Activated naive CD4-positive, alpha-beta T cell treated with anti-CD3 and anti-CD28 coated beads, Interleukin-2, amount 50 U/mL, for 24 hours (primary cell): ENCODE data around the gene ESM1.

ENCODE experiments used
- H3K27ac Mint-ChIP-seq: one replicate; pipeline ENCODE4 v1.8.0; 2021; ENCODE audit warnings: mild to moderate bottlenecking, mixed read lengths
- H3K27me3 Mint-ChIP-seq: one replicate; pipeline ENCODE4 v1.8.0; 2021; ENCODE audit warnings: mixed read lengths
- H3K36me3 Mint-ChIP-seq: one replicate; pipeline ENCODE4 v1.8.0; 2021; ENCODE audit warnings: mixed read lengths
- H3K4me1 Mint-ChIP-seq: one replicate; pipeline ENCODE4 v1.8.0; 2021; ENCODE audit warnings: mixed read lengths
- H3K4me3 Mint-ChIP-seq: one replicate; pipeline ENCODE4 v1.8.0; 2021; ENCODE audit warnings: mild to moderate bottlenecking, mixed read lengths
- H3K9me3 Mint-ChIP-seq: one replicate; pipeline ENCODE4 v1.8.0; 2021; ENCODE audit warnings: mixed read lengths

The ESM1 gene

DNA sequence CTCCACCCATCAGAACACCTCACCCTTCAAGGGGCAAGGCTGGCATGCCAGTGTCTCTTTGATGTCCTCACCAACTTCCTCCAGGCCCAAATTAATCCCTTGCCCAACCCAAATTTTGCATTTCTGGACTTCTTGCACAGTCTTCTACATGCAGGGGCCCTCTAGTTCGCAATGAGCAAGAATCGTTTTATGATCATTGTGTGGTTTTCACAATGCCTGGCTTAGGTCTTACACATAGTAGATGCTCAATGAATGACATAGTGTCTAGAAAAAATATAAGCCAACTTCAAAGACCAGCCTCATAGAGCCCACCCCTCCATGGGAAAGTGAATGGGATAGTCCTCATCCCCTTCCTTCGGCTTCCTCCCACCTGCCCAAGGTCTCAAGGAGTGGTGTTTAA lies 9.8 kb upstream of the ESM1 start:
- H3K27me3 Mint-ChIP-seq = no peaks in the 10 kb centered on the region
- peaks cover 15% of the 10 kb centered on the region for H3K4me1 Mint-ChIP-seq
- H3K4me3 Mint-ChIP-seq = no peak overlapping the region
- no peak overlapping the region for H3K27ac Mint-ChIP-seq
- H3K36me3 Mint-ChIP-seq = no peaks in the 10 kb centered on the region
- H3K9me3 Mint-ChIP-seq = no peaks in the 10 kb centered on the region

DNA sequence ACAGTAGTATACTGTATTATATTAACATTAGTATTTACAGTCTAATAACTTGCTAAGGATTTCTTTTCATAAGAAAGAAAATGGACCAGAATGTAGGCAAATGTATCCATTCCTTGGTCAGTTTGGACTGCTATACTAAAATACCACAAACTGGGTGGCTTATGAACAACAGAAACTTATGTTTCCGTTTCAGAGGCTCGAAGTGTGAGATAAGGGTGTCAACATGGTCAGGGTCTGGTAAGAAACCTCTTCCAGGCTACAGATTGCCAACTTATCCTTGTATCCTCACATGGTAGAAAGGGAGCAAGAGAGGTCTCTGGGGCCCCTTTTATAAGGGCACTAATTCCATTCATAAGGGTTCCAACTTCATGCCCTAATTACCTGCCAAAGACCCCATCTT lies 9.2 kb upstream of the ESM1 start:
- no peak overlapping the region for H3K4me3 Mint-ChIP-seq
- no peak overlapping the region for H3K27ac Mint-ChIP-seq
- no peaks in the 10 kb centered on the region for H3K9me3 Mint-ChIP-seq
- H3K27me3 Mint-ChIP-seq = no peaks in the 10 kb centered on the region
- H3K4me1 Mint-ChIP-seq = peaks cover 14% of the 10 kb centered on the region
- H3K36me3 Mint-ChIP-seq = no peaks in the 10 kb centered on the region

DNA sequence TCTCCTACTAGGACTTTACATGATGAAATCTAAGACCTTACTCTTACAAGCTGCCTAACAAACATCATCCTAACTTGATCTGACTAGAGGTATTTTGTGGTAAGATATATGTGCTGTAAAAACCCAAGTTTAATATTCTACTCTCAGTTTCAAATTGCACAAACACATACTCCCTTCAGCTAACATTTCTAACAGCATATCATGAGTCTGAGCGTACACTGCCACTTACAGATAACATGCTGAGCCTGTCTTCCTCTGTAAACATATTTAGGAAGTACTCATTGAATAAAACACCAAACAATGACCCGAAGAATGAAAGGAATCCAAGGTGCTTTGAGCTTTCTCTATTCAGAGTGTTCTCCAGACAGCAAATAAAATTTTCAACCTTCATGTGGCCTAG lies 7.9 kb upstream of the ESM1 start:
- H3K36me3 Mint-ChIP-seq = no peaks in the 10 kb centered on the region
- H3K4me3 Mint-ChIP-seq = no peak overlapping the region
- no peaks in the 10 kb centered on the region for H3K27me3 Mint-ChIP-seq
- H3K4me1 Mint-ChIP-seq = peaks cover 24% of the 10 kb centered on the region
- H3K9me3 Mint-ChIP-seq = no peaks in the 10 kb centered on the region
- H3K27ac Mint-ChIP-seq = no peak overlapping the region

DNA sequence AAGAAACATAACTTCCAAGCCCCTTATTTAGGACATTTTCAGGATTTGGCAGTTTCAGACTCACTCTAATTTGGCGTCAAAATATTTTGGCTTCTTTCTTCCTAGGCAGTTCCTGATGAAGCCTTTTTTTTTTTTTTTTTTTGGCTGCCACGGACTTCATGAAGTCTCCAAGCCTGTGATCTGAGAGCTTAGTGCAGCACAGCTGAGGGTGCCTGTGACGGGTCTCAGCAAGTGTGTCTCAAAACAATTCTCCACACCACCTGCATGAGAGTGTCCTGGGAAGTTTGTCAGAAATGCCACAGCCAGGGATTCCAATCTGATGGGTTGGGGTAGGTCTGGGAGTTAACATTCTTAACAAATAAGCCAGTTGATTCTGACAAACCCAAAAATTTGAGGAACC lies 6.0 kb upstream of the ESM1 start:
- Mint-ChIP-seq H3K27me3 (no peaks in the 10 kb centered on the region), H3K36me3 (no peaks in the 10 kb centered on the region), H3K27ac (no peak overlapping the region), H3K9me3 (no peaks in the 10 kb centered on the region), H3K4me3 (no peak overlapping the region), H3K4me1 (peaks cover 36% of the 10 kb centered on the region)

DNA sequence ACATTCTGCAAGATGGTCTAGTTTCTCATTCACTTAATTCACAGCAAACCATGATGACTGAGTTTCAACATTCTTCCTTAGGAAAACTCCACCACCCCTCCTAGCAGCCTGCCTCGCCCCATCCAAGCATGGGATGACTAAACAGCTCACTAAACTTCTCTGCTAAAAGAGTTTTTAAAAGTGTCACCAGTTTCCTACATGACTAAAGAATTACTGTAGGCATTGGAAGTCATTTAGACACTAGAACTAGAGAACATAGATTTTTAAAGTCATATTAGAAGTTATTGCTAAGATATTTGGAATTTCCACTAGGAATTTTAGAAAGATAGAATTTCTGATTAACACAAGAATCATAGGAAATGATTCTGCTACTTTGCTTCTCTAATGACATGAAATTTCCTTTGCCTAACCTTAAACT lies 5.5 kb upstream of the ESM1 start:
- Mint-ChIP-seq H3K27ac (no peak overlapping the region), H3K4me1 (peaks cover 42% of the 10 kb centered on the region)

DNA sequence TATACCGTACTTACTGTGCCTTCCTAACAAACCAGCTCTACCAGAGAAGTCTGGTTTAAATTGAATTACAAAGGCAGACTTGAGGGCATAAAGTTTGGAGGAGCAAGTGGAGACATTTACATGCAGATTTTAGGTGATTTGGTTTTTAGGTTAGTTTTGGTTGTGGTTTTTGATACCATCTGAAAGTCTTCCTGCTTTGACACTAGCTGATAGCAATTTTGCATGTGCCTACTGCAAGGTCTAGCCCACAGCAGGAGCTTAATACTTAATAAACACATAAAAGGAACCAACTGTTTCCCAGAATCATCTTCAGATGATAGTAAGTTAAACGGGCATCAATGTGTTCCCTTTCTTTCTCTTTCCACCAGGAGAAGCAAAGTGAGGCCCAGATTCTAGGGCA lies 3.4 kb upstream of the ESM1 start:
- H3K4me1 Mint-ChIP-seq = peaks cover 51% of the 10 kb centered on the region

More for the DNA sequence above, 5.5 kb upstream of the ESM1 start:
- H3K4me3 Mint-ChIP-seq = no peak overlapping the region
- no peaks in the 10 kb centered on the region for H3K9me3 Mint-ChIP-seq
- no peaks in the 10 kb centered on the region for H3K36me3 Mint-ChIP-seq
- H3K27me3 Mint-ChIP-seq = no peaks in the 10 kb centered on the region

DNA sequence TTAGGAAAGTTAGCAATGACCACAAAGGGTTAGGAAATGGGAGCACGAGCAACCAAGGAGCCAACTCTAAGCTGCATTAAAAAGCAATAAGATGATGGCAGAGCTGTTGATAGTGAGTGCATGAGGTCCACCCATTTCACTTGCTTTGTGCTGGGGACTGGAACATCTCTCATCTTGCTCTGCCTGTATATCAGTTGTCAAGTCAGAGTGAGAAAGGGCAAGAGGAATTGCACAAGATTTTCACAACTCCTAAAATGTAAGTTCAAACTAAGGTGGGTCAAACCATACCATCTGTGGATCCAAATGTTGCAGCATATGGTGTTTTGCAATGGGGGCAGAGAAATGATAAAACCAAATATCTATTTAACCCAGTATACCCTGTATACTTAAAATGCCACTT lies 2.8 kb upstream of the ESM1 start:
- Mint-ChIP-seq H3K27me3 (no peaks in the 10 kb centered on the region), H3K27ac (no peak overlapping the region), H3K36me3 (no peaks in the 10 kb centered on the region), H3K9me3 (no peaks in the 10 kb centered on the region), H3K4me1 (peaks cover 51% of the 10 kb centered on the region), H3K4me3 (no peak overlapping the region)

More for the DNA sequence above, 3.4 kb upstream of the ESM1 start:
- Mint-ChIP-seq H3K4me3 (no peak overlapping the region), H3K27ac (no peak overlapping the region), H3K9me3 (no peaks in the 10 kb centered on the region), H3K27me3 (no peaks in the 10 kb centered on the region), H3K36me3 (no peaks in the 10 kb centered on the region)

DNA sequence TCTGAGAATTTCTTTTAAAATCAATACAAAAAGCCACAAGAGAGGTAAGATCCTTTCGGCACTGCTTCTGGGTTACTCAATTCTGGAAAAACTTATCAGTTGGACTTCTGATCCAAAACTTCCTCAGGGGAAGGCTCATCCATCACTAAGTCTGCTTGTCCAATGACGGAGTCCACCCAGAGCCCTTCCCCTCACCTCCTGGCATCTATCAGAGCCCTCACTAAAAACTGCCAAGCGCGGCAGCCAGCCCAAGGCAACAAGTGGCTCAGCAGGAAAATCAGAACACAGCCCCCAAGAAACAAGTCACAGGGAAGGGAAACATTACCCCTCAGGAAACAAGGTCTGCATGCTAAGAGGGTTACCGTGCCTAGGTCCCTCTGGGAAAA lies 869 bp upstream of the ESM1 start:
- Mint-ChIP-seq H3K4me3 (no peak overlapping the region), H3K36me3 (no peaks in the 10 kb centered on the region), H3K27ac (no peak overlapping the region), H3K27me3 (no peaks in the 10 kb centered on the region), H3K9me3 (no peaks in the 10 kb centered on the region), H3K4me1 (peaks cover 57% of the 10 kb centered on the region)

DNA sequence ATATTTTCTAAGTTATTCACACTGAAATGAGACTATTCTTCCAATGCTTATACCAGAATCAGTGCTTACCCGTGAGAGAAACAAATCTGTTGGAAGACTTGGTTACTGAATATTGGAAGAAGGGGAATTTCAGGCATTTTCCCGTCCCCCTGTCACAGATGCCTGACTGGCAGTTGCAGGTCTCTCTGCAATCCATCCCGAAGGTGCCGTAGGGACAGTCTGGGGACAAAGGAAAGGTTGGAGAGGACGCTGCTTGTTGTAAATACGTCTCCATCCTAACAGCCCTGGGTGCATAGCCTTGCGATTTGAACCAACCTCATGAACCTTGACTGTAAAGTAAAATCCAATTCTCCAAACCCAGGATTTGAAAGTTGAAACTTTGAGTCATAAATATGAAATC lies 3.5 kb downstream of the ESM1 start:
- Mint-ChIP-seq H3K27ac (no peak overlapping the region), H3K4me1 (peaks cover 25% of the 10 kb centered on the region), H3K27me3 (no peaks in the 10 kb centered on the region), H3K9me3 (no peaks in the 10 kb centered on the region), H3K36me3 (no peaks in the 10 kb centered on the region), H3K4me3 (no peak overlapping the region)

DNA sequence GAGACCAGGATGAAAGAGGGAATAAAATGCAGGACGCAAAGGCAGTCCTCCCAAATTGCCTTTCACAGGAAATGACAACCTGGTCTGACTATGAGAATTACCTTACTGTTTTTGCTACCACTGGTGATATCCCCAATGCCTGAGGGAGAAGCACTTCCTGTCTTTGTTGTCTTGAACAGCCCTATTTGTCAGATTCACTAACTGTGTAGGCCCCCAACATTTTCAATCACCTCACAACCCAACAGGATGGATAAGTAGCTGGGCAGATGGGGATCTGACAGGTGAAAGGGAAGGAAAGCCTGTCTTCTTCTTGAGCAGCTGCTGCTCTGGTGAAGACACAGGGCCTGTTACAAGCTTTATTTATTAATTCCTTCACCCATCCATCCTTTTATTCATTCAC lies 9.7 kb downstream of the ESM1 start:
- Mint-ChIP-seq H3K27me3 (no peaks in the 10 kb centered on the region), H3K9me3 (no peaks in the 10 kb centered on the region), H3K36me3 (no peaks in the 10 kb centered on the region), H3K4me1 (peaks cover 8% of the 10 kb centered on the region), H3K27ac (no peak overlapping the region), H3K4me3 (no peak overlapping the region)

DNA sequence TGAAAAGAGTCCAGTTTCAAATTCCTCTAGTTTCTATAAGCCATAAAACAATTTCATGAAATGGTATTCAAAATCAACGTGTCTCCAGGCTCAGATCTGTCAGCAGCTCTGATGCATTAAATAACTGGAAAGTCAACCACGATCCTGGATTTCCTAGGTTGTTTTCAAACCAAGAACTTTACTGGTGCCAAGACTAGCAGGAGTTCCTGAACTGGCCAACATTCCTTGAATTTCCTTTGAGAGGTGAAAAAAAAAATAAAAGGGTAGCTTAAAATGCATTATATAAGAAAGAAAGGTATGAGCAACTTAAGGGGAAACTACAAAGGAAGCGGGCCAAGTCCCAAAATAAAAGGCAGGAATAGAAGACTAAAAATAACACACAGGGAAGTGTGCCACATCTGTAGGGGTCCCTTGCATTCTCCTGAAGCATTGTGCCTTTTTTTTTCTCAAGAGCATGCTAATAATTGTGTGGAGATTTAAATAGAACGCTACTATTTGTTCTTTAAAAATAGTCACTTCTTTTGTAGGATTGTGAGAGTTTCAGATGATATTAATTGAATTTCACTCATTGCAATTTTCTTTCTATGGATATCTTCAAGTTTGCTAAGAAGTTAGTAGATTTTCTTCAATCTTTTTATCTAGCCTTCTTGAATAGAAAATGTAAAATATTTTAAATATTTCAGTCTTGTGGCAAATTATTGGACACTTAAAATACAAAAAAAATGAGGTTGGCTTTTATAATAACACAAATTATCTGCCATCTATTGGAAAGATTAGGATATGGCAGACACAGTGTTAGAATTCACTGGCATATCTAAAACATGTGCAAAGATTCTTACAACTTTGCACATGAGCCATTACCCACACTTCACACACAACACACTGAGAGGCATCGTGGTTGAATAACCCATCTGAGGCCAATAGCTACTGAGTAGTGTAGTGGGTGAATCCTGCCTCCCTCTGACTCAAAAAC lies 15.3 kb downstream of the ESM1 start:
- no peaks in the 10 kb centered on the region for H3K4me1 Mint-ChIP-seq
- no peaks in the 10 kb centered on the region for H3K27me3 Mint-ChIP-seq
- no peak overlapping the region for H3K27ac Mint-ChIP-seq
- no peaks in the 10 kb centered on the region for H3K9me3 Mint-ChIP-seq
- peaks cover 3% of the 10 kb centered on the region for H3K36me3 Mint-ChIP-seq
- H3K4me3 Mint-ChIP-seq = no peak overlapping the region

DNA sequence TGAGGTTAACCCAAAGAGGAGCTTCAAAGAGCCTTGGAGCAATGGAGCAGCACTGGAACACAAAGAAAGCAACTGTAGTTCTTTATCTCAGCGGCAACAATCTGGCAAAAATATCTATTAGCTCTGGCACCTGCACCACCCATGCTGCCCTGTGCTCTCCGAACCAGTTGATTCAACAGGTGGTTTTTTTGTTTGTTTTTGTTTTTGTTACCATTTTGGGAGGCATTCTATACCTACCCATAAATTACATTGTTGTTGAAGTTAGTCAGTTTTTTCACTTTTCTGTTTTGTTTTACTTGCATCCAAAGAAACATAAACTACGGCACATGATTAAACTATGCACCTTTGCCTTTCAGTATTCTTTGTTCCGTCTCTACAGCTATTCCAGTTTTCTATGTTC lies 16.2 kb downstream of the ESM1 start:
- H3K36me3 Mint-ChIP-seq = peaks cover 3% of the 10 kb centered on the region
- H3K27ac Mint-ChIP-seq = no peak overlapping the region
- H3K4me1 Mint-ChIP-seq = peaks cover 5% of the 10 kb centered on the region
- H3K4me3 Mint-ChIP-seq = no peak overlapping the region
- H3K9me3 Mint-ChIP-seq = no peaks in the 10 kb centered on the region
- no peaks in the 10 kb centered on the region for H3K27me3 Mint-ChIP-seq

DNA sequence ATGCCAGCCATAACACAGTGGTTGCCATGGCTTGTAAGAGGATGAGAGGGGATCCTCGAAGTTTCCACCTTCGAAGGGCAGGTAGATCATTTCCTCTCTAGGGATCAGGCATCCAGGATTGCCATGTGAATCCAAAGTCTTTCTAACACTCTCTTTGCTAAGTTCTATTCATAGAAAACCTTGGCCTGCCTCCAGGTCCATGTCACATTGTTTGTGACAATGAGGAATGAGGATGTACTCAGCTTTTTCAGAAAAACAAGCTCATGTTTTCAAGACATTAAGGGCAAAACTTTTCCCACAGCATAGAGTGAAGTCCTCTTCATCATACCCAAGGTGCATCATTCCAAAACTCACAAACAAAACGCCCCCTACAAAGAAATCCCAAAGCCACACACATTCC lies 19.6 kb downstream of the ESM1 start:
- H3K27me3 Mint-ChIP-seq = no peaks in the 10 kb centered on the region
- H3K36me3 Mint-ChIP-seq = peaks cover 3% of the 10 kb centered on the region
- H3K9me3 Mint-ChIP-seq = no peaks in the 10 kb centered on the region
- peak overlapping the region; percentile 4 for H3K27ac Mint-ChIP-seq
- H3K4me1 Mint-ChIP-seq = peaks cover 5% of the 10 kb centered on the region
- H3K4me3 Mint-ChIP-seq = no peak overlapping the region

DNA sequence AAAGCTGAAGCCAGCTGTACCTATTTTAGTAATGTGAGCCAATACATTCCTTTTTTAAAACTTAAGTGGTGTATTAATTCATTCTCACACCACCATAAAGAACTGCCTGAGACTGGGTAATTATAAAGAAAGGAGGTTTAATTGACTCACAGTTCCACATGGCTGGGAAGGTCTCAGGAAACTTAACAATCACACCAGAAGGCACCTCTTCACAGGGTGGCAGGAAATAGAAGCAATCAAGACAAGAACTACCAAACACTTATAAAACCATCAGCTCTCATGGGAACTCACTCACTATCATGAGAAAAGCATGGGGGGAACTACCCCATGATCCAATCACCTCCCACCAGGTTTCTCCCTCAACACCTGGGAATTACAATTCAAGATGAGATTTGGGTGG lies 21.0 kb downstream of the ESM1 start:
- no peak overlapping the region for H3K4me3 Mint-ChIP-seq
- H3K27me3 Mint-ChIP-seq = no peaks in the 10 kb centered on the region
- peak overlapping the region; percentile 15 for H3K27ac Mint-ChIP-seq
- peaks cover 5% of the 10 kb centered on the region for H3K4me1 Mint-ChIP-seq
- no peaks in the 10 kb centered on the region for H3K9me3 Mint-ChIP-seq
- peaks cover 3% of the 10 kb centered on the region for H3K36me3 Mint-ChIP-seq

DNA sequence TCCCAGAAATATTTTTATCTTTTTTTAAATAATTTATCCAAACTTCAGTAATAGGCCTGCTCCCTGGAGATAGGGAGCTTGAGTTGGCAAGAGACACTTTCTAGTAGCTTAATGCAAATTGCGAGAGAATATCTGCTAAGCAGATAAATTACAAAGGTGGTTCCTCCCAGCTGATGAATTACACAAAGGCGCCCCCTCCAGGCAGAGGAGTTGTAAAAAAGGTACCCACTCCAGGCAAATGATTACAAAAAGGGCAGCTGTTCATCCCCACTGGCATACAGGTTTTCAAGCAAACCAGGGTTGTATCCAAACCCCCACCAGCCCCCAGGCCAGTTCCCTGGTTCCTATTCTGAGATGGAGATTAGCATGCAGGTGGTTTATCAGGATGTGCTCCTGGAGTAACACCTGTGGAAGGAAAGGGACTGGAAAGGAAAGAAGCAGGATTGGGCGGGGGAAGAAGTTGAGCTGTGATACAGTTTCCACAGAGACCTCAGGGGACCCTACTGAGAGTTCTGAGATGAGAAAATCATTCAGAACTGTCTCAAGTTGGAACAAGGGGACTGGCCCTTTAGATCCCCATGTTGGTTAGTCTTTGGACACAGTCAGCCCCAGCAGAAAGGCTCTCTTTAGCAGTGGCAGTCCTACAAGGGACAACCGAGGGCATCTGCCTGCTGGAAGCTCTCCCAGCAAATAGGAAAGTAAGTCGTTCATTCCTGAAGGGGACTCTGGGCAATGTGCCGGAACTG lies 25.5 kb downstream of the ESM1 start:
- H3K36me3 Mint-ChIP-seq = no peaks in the 10 kb centered on the region

DNA sequence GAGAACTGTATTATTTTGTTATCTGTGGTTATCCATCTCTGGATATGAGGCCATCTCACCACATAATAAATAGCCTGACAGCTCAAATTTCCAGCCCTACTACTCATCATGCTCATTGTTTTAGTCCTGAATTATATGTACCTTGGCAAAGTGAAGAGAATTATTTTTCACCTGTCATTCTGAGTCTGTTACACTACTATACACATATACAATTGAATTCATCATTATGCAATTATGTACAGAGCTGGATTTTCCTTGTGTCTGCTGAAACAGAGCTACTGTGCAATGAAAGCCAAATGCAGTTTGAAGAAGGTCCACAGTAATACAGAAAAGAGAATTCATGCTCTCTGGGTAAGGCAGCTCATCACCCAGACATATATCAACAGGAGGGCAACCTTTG lies 28.5 kb downstream of the ESM1 start:
- no peak overlapping the region for H3K27ac Mint-ChIP-seq
- H3K4me1 Mint-ChIP-seq = no peaks in the 10 kb centered on the region
- H3K9me3 Mint-ChIP-seq = no peaks in the 10 kb centered on the region
- H3K36me3 Mint-ChIP-seq = no peaks in the 10 kb centered on the region
- H3K4me3 Mint-ChIP-seq = no peak overlapping the region
- no peaks in the 10 kb centered on the region for H3K27me3 Mint-ChIP-seq

More for the DNA sequence above, 25.5 kb downstream of the ESM1 start:
- H3K9me3 Mint-ChIP-seq = no peaks in the 10 kb centered on the region
- H3K4me3 Mint-ChIP-seq = no peak overlapping the region
- peaks cover 5% of the 10 kb centered on the region for H3K4me1 Mint-ChIP-seq
- no peak overlapping the region for H3K27ac Mint-ChIP-seq
- H3K27me3 Mint-ChIP-seq = no peaks in the 10 kb centered on the region
